ENCODE results near the gene SBNO2. TPM values are rescaled to one million over a fixed set of nuclear protein-coding genes. Genes with fewer than 3 reads are reported as not detected.
"Not testable (repeated sequence)": the region's sequence is repeated elsewhere in the genome, so short reads cannot be mapped to it uniquely, and the experiment has no call there.

SBNO2 gene
- total RNA-seq, 1 donor from 2014 or later = 65.5 TPM

- no peak overlapping the region for H3K4me3 Mint-ChIP-seq (ENCODE audit: unreplicated experiment)
- no peak for DNase-seq
- H3K27me3 Mint-ChIP-seq (ENCODE audit: unreplicated experiment) = peaks cover 4% of the 10 kb centered on the region
- H3K36me3 Mint-ChIP-seq (ENCODE audit: unreplicated experiment) = no peaks in the 10 kb centered on the region
- no peak overlapping the region for H3K27ac Mint-ChIP-seq (ENCODE audit: unreplicated experiment)
- H3K4me1 Mint-ChIP-seq (ENCODE audit: low read depth, unreplicated experiment) = no peaks in the 10 kb centered on the region
- peaks cover 2% of the 10 kb centered on the region for H3K9me3 Mint-ChIP-seq (ENCODE audit: unreplicated experiment)
- no peak for TF ChIP-seq CTCF (IDR thresholded peaks at IDR 0.05; ENCODE audit: partially characterized antibody, unreplicated experiment)
Observed at GRCh38 chr19:1115646-1116420, 58.2 kb downstream of the SBNO2 start.

GRCh38 chr19:1114728-1115127 is 59.3 kb downstream of the SBNO2 start:
- peak overlapping the region; percentile 59 for H3K27ac Mint-ChIP-seq (ENCODE audit: unreplicated experiment)
- H3K27me3 Mint-ChIP-seq (ENCODE audit: unreplicated experiment); H3K36me3 Mint-ChIP-seq (ENCODE audit: unreplicated experiment); H3K4me1 Mint-ChIP-seq (ENCODE audit: low read depth, unreplicated experiment); DNase-seq; H3K9me3 Mint-ChIP-seq (ENCODE audit: unreplicated experiment); H3K4me3 Mint-ChIP-seq (ENCODE audit: unreplicated experiment): not testable (repeated sequence)

GRCh38 chr19:1113986-1114483 is 60.0 kb downstream of the SBNO2 start:
- no peak for TF ChIP-seq CTCF (IDR thresholded peaks at IDR 0.05; ENCODE audit: partially characterized antibody, unreplicated experiment)
- no peak overlapping the region for H3K4me3 Mint-ChIP-seq (ENCODE audit: unreplicated experiment)
- no peaks in the 10 kb centered on the region for H3K36me3 Mint-ChIP-seq (ENCODE audit: unreplicated experiment)
- H3K27me3 Mint-ChIP-seq (ENCODE audit: unreplicated experiment) = peaks cover 1% of the 10 kb centered on the region
- H3K4me1 Mint-ChIP-seq (ENCODE audit: low read depth, unreplicated experiment) = peaks cover 2% of the 10 kb centered on the region
- peaks cover 2% of the 10 kb centered on the region for H3K9me3 Mint-ChIP-seq (ENCODE audit: unreplicated experiment)
- H3K27ac Mint-ChIP-seq (ENCODE audit: unreplicated experiment) = peak overlapping the region; percentile 38
- no peak for DNase-seq

GRCh38 chr19:1113030-1113985 is 60.8 kb downstream of the SBNO2 start:
- Mint-ChIP-seq H3K4me1 (ENCODE audit: low read depth, unreplicated experiment) (peaks cover 2% of the 10 kb centered on the region), H3K27ac (ENCODE audit: unreplicated experiment) (peak overlapping the region; percentile 38), H3K27me3 (ENCODE audit: unreplicated experiment) (peaks cover 1% of the 10 kb centered on the region), H3K9me3 (ENCODE audit: unreplicated experiment) (peaks cover 2% of the 10 kb centered on the region), H3K36me3 (ENCODE audit: unreplicated experiment) (no peaks in the 10 kb centered on the region), H3K4me3 (ENCODE audit: unreplicated experiment) (no peak overlapping the region)
- TF ChIP-seq CTCF (IDR thresholded peaks at IDR 0.05; ENCODE audit: partially characterized antibody, unreplicated experiment) = peak; percentile 76
- DNase-seq = peak; percentile 96

- Mint-ChIP-seq H3K36me3 (ENCODE audit: unreplicated experiment) (no peaks in the 10 kb centered on the region), H3K27ac (ENCODE audit: unreplicated experiment) (peak overlapping the region; percentile 22)
- no peak for TF ChIP-seq CTCF (IDR thresholded peaks at IDR 0.05; ENCODE audit: partially characterized antibody, unreplicated experiment)
Observed at GRCh38 chr19:1112268-1113029, 61.6 kb downstream of the SBNO2 start.

More at GRCh38 chr19:1112268-1113029, 61.6 kb downstream of the SBNO2 start:
- peaks cover 2% of the 10 kb centered on the region for H3K4me1 Mint-ChIP-seq (ENCODE audit: low read depth, unreplicated experiment)
- H3K9me3 Mint-ChIP-seq (ENCODE audit: unreplicated experiment) = peaks cover 2% of the 10 kb centered on the region
- peaks cover 1% of the 10 kb centered on the region for H3K27me3 Mint-ChIP-seq (ENCODE audit: unreplicated experiment)
- no peak for DNase-seq
- H3K4me3 Mint-ChIP-seq (ENCODE audit: unreplicated experiment) = no peak overlapping the region
